Activated CD8-positive, alpha-beta memory T cell treated with anti-CD3 and anti-CD28 coated beads, Interleukin-2, amount 50 U/mL, for 1 hour (primary cell): ENCODE measurements around the gene USP20.
A peak's percentile ranks its signal among the peaks of the same experiment; 100 is the strongest.

Source experiments
- DNase-seq: peaks from one replicate; pipeline ENCODE4 v3.0.0-alpha.2; 2020; ENCODE audit errors: extremely low read depth

The USP20 gene

GRCh38 chr9:129854588-129855110, 19.4 kb downstream of the USP20 start:
- DNase-seq, result peak; percentile 57

GRCh38 chr9:129857207-129857606, 21.9 kb downstream of the USP20 start:
- DNase-seq, result no peak

GRCh38 chr9:129858167-129858962, 23.1 kb downstream of the USP20 start:
- DNase-seq, result no peak

- DNase-seq, result no peak
Measured at GRCh38 chr9:129860653-129861446, 25.6 kb downstream of the USP20 start.

GRCh38 chr9:129861447-129861827, 26.2 kb downstream of the USP20 start:
- DNase-seq, result no peak

GRCh38 chr9:129863059-129863690, 27.9 kb downstream of the USP20 start:
- peak; percentile 48 for DNase-seq

- DNase-seq, result no peak
Measured at GRCh38 chr9:129864991-129865647, 29.9 kb downstream of the USP20 start.

GRCh38 chr9:129865668-129866320, 30.5 kb downstream of the USP20 start:
- no peak for DNase-seq

GRCh38 chr9:129866394-129867135, 31.3 kb downstream of the USP20 start:
- peak; percentile 31 for DNase-seq

GRCh38 chr9:129867136-129868022, 32.1 kb downstream of the USP20 start:
- DNase-seq, result no peak

- DNase-seq, result no peak
Measured at GRCh38 chr9:129868023-129868871, 33.0 kb downstream of the USP20 start.

- peak; percentile 89 for DNase-seq
Measured at GRCh38 chr9:129868872-129869486, 33.7 kb downstream of the USP20 start.

- no peak for DNase-seq
Measured at GRCh38 chr9:129869585-129870501, 34.6 kb downstream of the USP20 start.

GRCh38 chr9:129871046-129871445, 35.8 kb downstream of the USP20 start:
- DNase-seq, result no peak

- no peak for DNase-seq
Measured at GRCh38 chr9:129873563-129874190, 38.4 kb downstream of the USP20 start.

- no peak for DNase-seq
Measured at GRCh38 chr9:129874261-129875101, 39.2 kb downstream of the USP20 start.
